A549 (cell line): ENCODE results near the gene ROBO3. TPM values are rescaled to one million over a fixed set of nuclear protein-coding genes. Genes with fewer than 3 reads are reported as not detected.

ENCODE experiments used
- ATAC-seq, 2 experiments: fragments of 200-7000 bp in 1 of 2; fragments of >200 bp in 1 of 2; cut with Nextera tagmentation in 1 of 2; cut with Tn5 transposase in 1 of 2; 3 replicates each; pipeline versions ENCODE4 v1.8.0 to v1.9.1; 2018 to 2020; ENCODE audit warnings: mild to moderate bottlenecking in 1 of 2, moderate library complexity in 1 of 2
- CTCF ChIA-PET: fragments of 300-600 bp; sonication (Branson Sonifier 250); formaldehyde crosslinking; extraction: SDS; loops from one replicate; lab custom pipeline; 2021; ENCODE audit warnings: antibody characterized with exemption, inconsistent platforms; lab: Yijun Ruan, JAX
- POLR2A ChIA-PET: fragments of 350-600 bp; formaldehyde crosslinking; extraction: SDS; loops from one replicate; lab custom pipeline; 2021; ENCODE audit warnings: antibody characterized with exemption, inconsistent platforms; lab: Yijun Ruan, JAX
- DNase-seq, 2 experiments: peaks; one replicate each; pipeline versions ENCODE4 v3.0.0 to v3.0.0-alpha.2; 2011 to 2016; ENCODE audit warnings: low read depth in 1 of 2, low spot score in 1 of 2
- FAIRE-seq: peaks from 2 replicates; lab custom pipeline; 2011; peaks lifted over from hg19 to GRCh38; lab: Jason Lieb, UNC
- H3K27ac ChIP-seq, 2 experiments: fragments of >200 bp; sonication (Bioruptor Twin); formaldehyde crosslinking; 3 replicates each; pipeline ENCODE4 v1.5.1; 2016 to 2017
- H3K4me1 ChIP-seq: fragments of >200 bp; sonication (Bioruptor Twin); formaldehyde crosslinking; 3 replicates; pipeline ENCODE4 v1.6.1; 2016
- H3K4me2 ChIP-seq: fragments of >200 bp; sonication (Bioruptor Twin); formaldehyde crosslinking; 3 replicates; pipeline ENCODE4 v1.6.1; 2016
- H3K4me3 ChIP-seq: fragments of >200 bp; sonication (Bioruptor Twin); formaldehyde crosslinking; 3 replicates; pipeline ENCODE4 v1.5.1; 2016
- H3K9me3 ChIP-seq: fragments of >200 bp; sonication (Bioruptor Twin); formaldehyde crosslinking; 3 replicates; pipeline ENCODE4 v1.6.1; 2016
- ATOH8 ChIP-seq: fragments of 250-450 bp; sonication (Bioruptor Pico); IDR thresholded peaks from 2 replicates; pipeline ENCODE4 v1.5.0; 2020; ENCODE audit warnings: low read depth, mild to moderate bottlenecking, moderate library complexity
- CHD4 ChIP-seq: fragments of 200-600 bp; sonication (generic); IDR thresholded peaks from 2 replicates; pipeline ENCODE4 v1.6.1; 2016; ENCODE audit warnings: antibody characterized with exemption, mild to moderate bottlenecking, borderline replicate concordance
- CTCF ChIP-seq: fragments of >200 bp; sonication (Bioruptor Twin); formaldehyde crosslinking; IDR thresholded peaks from 3 replicates; pipeline ENCODE4 v1.5.1; 2016
- EHF ChIP-seq: fragments of 250-450 bp; sonication (Bioruptor Pico); IDR thresholded peaks from 2 replicates; pipeline ENCODE4 v1.5.0; 2020; ENCODE audit warnings: mild to moderate bottlenecking
- ELK1 ChIP-seq: fragments of 150-350 bp; IDR thresholded peaks from 2 replicates; pipeline ENCODE4 v1.6.1; 2014; ENCODE audit warnings: low read depth, mild to moderate bottlenecking, low read length
- FOSB ChIP-seq: fragments of 250-450 bp; sonication (Bioruptor Pico); IDR thresholded peaks from 2 replicates; pipeline ENCODE4 v1.5.0; 2020; ENCODE audit warnings: mild to moderate bottlenecking, moderate library complexity
- GATA3 ChIP-seq: IDR thresholded peaks from 2 replicates; pipeline ENCODE4 v1.6.1; 2012; ENCODE audit warnings: borderline replicate concordance
- HDAC2 ChIP-seq: fragments of 200-600 bp; sonication (generic); IDR thresholded peaks from 2 replicates; pipeline ENCODE4 v1.6.1; 2016
- HOXB5 ChIP-seq: fragments of 250-450 bp; sonication (Bioruptor Pico); IDR thresholded peaks from 2 replicates; pipeline ENCODE4 v1.5.0; 2020; ENCODE audit warnings: mild to moderate bottlenecking, moderate library complexity
- JUNB ChIP-seq: fragments of >200 bp; sonication (Bioruptor Twin); formaldehyde crosslinking; IDR thresholded peaks from 2 replicates; pipeline ENCODE4 v1.6.1; 2016
- KDM1A ChIP-seq: fragments of 200-600 bp; sonication (generic); IDR thresholded peaks from 2 replicates; pipeline ENCODE4 v1.6.1; 2016; ENCODE audit warnings: low read depth, mild to moderate bottlenecking
- MAFK ChIP-seq: fragments of 450-650 bp; IDR thresholded peaks from 2 replicates; pipeline ENCODE4 v1.6.1; 2014; ENCODE audit not compliant: partially characterized antibody
- MYC ChIP-seq: IDR thresholded peaks from 2 replicates; pipeline ENCODE4 v1.6.1; 2012; ENCODE audit warnings: mild to moderate bottlenecking, inconsistent platforms, low read length, improper control_type of control experiment, borderline replicate concordance
- PHF8 ChIP-seq: fragments of 200-600 bp; sonication (generic); IDR thresholded peaks from 2 replicates; pipeline ENCODE4 v1.6.1; 2016; ENCODE audit warnings: low read depth, mild to moderate bottlenecking, antibody characterized with exemption, moderate library complexity, borderline replicate concordance
- RARB ChIP-seq: fragments of 250-450 bp; sonication (Bioruptor Pico); IDR thresholded peaks from 2 replicates; pipeline ENCODE4 v1.8.0; 2021; ENCODE audit warnings: mild to moderate bottlenecking, moderate library complexity
- REST ChIP-seq: fragments of 200-600 bp; sonication (generic); IDR thresholded peaks from 2 replicates; pipeline ENCODE4 v1.6.1; 2016; ENCODE audit warnings: antibody characterized with exemption, mild to moderate bottlenecking, moderate library complexity
- RNF2 ChIP-seq: fragments of 200-600 bp; sonication (generic); IDR thresholded peaks from 2 replicates; pipeline ENCODE4 v1.6.1; 2016; ENCODE audit warnings: low read depth, mild to moderate bottlenecking, antibody characterized with exemption, moderate library complexity, borderline replicate concordance
- SREBF2 ChIP-seq: fragments of 450-650 bp; IDR thresholded peaks from 2 replicates; pipeline ENCODE4 v1.6.1; 2014; ENCODE audit warnings: mild to moderate bottlenecking, moderate library complexity
- ZFP36 ChIP-seq: fragments of 450-650 bp; IDR thresholded peaks from 2 replicates; pipeline ENCODE4 v1.6.1; 2014; ENCODE audit warnings: borderline replicate concordance; ENCODE audit not compliant: partially characterized antibody
- ZNF302 ChIP-seq: fragments of 250-450 bp; sonication (Bioruptor Pico); IDR thresholded peaks from 2 replicates; pipeline ENCODE4 v1.9.0; 2021; ENCODE audit warnings: inconsistent platforms, mild to moderate bottlenecking, moderate library complexity
- ZSCAN20 ChIP-seq: fragments of 250-450 bp; sonication (Bioruptor Pico); IDR thresholded peaks from 2 replicates; pipeline ENCODE4 v1.8.0; 2022; ENCODE audit warnings: mild to moderate bottlenecking, moderate library complexity
- WGBS: methylation state at CpG from one replicate; pipeline ENCODE4 v1.1.6; 2017; ENCODE audit errors: missing lambda C conversion rate; 5-methylcytosine and 5-hydroxymethylcytosine counted together
- polyA plus RNA-seq, 4 experiments: library from polyadenylated mRNA; depleted of rRNA in 3 of 4; stranded (reverse); fragments of >200 nt; fragmentation: RNase III in 1 of 4; extraction: RNeasy Plus Mini Kit Qiagen cat#74134 plus additional on column Dnase treatment in 1 of 4; gene quantifications; 2 replicates in 3 of 4; 3 replicates in 1 of 4; pipeline ENCODE4 v1.2.3, GENCODE V29; 2011 to 2017
- TF ChIP-seq, protein P1 (sequence below): IDR thresholded peaks from 2 replicates; pipeline ENCODE4 v1.6.1; 2012; ENCODE audit warnings: low read depth, borderline replicate concordance
- TF ChIP-seq, protein P2 (sequence below): fragments of 450-650 bp; IDR thresholded peaks from 2 replicates; pipeline ENCODE4 v1.6.1; 2014; ENCODE audit warnings: antibody characterized with exemption
- TF ChIP-seq, protein P3 (sequence below): IDR thresholded peaks from 2 replicates; pipeline ENCODE4 v1.6.1; 2012

The ROBO3 gene
- polyA plus RNA-seq, 2 of the 4 experiments (the other 2 are of a cell fraction), result 2.1 to 2.8 TPM

GRCh38 chr11:124884340-124884739, 19.1 kb downstream of the ROBO3 start (continued):
- no peak for TF ChIP-seq PHF8
- no peak for TF ChIP-seq RARB (CRISPR knock-in tag)
- TF ChIP-seq REST, result no peak
- TF ChIP-seq CTCF, result no peak

- DNase-seq (no peak), ATAC-seq (no peak), FAIRE-seq (no peak)
- Histone ChIP-seq H3K4me3 (no peak overlapping the region), H3K4me2 (no peak overlapping the region), H3K4me1 (no peaks in the 10 kb centered on the region), H3K27ac (no peak overlapping the region), H3K9me3 (no peaks in the 10 kb centered on the region)
- WGBS, result 17% methylated on average over 3 of the region's 5 CpGs
- ChIA-PET CTCF (interaction anchor here (2.0 kb wide), 1 partner anchor 9 kb away, joined by 9 read pairs; no protein-coding TSS in a partner anchor), POLR2A (no interaction called here)
- no peak for TF ChIP-seq RNF2
Observed at GRCh38 chr11:124884869-124885479, 19.7 kb downstream of the ROBO3 start.

- CTCF ChIA-PET, result interaction anchor here (0.8 to 2.1 kb wide), 3 partner anchors 10 to 546 kb away, joined by 3 to 8 read pairs (median 7); no protein-coding TSS in a partner anchor
Observed at GRCh38 chr11:124886476-124886875, 21.2 kb downstream of the ROBO3 start.

More at GRCh38 chr11:124886476-124886875, 21.2 kb downstream of the ROBO3 start:
- no peak for DNase-seq
- ATAC-seq, result no peak
- H3K4me2 ChIP-seq, result no peak overlapping the region
- FAIRE-seq, result no peak
- POLR2A ChIA-PET, result no interaction called here
- H3K4me1 ChIP-seq, result no peaks in the 10 kb centered on the region
- H3K27ac ChIP-seq, result no peak overlapping the region
- no peaks in the 10 kb centered on the region for H3K9me3 ChIP-seq
- TF ChIP-seq ZFP36 (no peak), ZSCAN20 (no peak), KDM1A (no peak), SREBF2 (no peak), GATA3 (no peak), ATOH8 (CRISPR knock-in tag) (no peak), CHD4 (no peak), JUNB (no peak), EHF (CRISPR knock-in tag) (no peak), ELK1 (no peak), HDAC2 (no peak), HOXB5 (CRISPR knock-in tag) (no peak), ZNF302 (no peak), MAFK (no peak), FOSB (no peak), MYC (no peak)
- TF ChIP-seq, protein P1, sequence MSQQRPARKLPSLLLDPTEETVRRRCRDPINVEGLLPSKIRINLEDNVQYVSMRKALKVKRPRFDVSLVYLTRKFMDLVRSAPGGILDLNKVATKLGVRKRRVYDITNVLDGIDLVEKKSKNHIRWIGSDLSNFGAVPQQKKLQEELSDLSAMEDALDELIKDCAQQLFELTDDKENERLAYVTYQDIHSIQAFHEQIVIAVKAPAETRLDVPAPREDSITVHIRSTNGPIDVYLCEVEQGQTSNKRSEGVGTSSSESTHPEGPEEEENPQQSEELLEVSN, result no peak
- TF ChIP-seq, protein P2, sequence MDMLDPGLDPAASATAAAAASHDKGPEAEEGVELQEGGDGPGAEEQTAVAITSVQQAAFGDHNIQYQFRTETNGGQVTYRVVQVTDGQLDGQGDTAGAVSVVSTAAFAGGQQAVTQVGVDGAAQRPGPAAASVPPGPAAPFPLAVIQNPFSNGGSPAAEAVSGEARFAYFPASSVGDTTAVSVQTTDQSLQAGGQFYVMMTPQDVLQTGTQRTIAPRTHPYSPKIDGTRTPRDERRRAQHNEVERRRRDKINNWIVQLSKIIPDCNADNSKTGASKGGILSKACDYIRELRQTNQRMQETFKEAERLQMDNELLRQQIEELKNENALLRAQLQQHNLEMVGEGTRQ, result no peak
- TF ChIP-seq, protein P3, sequence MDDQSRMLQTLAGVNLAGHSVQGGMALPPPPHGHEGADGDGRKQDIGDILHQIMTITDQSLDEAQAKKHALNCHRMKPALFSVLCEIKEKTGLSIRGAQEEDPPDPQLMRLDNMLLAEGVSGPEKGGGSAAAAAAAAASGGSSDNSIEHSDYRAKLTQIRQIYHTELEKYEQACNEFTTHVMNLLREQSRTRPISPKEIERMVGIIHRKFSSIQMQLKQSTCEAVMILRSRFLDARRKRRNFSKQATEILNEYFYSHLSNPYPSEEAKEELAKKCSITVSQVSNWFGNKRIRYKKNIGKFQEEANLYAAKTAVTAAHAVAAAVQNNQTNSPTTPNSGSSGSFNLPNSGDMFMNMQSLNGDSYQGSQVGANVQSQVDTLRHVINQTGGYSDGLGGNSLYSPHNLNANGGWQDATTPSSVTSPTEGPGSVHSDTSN, result no peak
- WGBS, result 19% methylated on average over 3 of the region's 11 CpGs
- H3K4me3 ChIP-seq, result no peak overlapping the region
